PC-9 (cell line): ENCODE data around the gene SLC8A1. TPM values are rescaled to one million over a fixed set of nuclear protein-coding genes. Genes with fewer than 3 reads are reported as not detected.

ENCODE experiments used
- BruUV-seq: library from RNA; stranded (reverse); fragments of 400-500 nt; replicated peaks from 2 replicates; lab custom pipeline; 2021; lab: Mats Ljungman, UMichigan
- CTCF ChIA-PET: fragments of 300-600 bp; sonication (Branson Sonifier 250); formaldehyde crosslinking; loops from one replicate; lab custom pipeline; 2022; ENCODE audit warnings: antibody characterized with exemption; lab: Charles Lee
- POLR2A ChIA-PET: fragments of 300-600 bp; sonication (Branson Sonifier 250); formaldehyde crosslinking; loops from one replicate; lab custom pipeline; 2022; ENCODE audit warnings: antibody characterized with exemption; ENCODE audit not compliant: unreplicated experiment; lab: Charles Lee
- DNase-seq, 2 experiments: peaks; one replicate each; pipeline versions ENCODE4 v3.0.0 to v3.0.0-alpha.2; 2015 to 2022; ENCODE audit warnings: mixed read lengths in 1 of 2
- H2AFZ ChIP-seq: fragments of 200-600 bp; sonication (generic); 2 replicates; pipeline ENCODE4 v1.8.1; 2017; ENCODE audit warnings: antibody characterized with exemption
- H3F3A ChIP-seq: fragments of 200-600 bp; sonication (generic); 2 replicates; pipeline ENCODE4 v1.8.1; 2017; ENCODE audit warnings: antibody characterized with exemption, mild to moderate bottlenecking, low read depth; ENCODE audit not compliant: insufficient read depth
- H3K27ac ChIP-seq: fragments of 200-600 bp; sonication (generic); 2 replicates; pipeline ENCODE4 v1.6.1; 2016; ENCODE audit warnings: mixed run types
- H3K27me3 ChIP-seq: fragments of 200-600 bp; sonication (generic); 2 replicates; pipeline ENCODE4 v1.6.1; 2016; ENCODE audit warnings: low read depth, mixed run types; ENCODE audit not compliant: insufficient read depth
- H3K36me3 ChIP-seq: fragments of 200-600 bp; sonication (generic); 2 replicates; pipeline ENCODE4 v1.6.1; 2016; ENCODE audit warnings: low read depth, mixed run types
- H3K4me1 ChIP-seq: fragments of 200-600 bp; sonication (generic); replicated peaks from 2 replicates; pipeline ENCODE4 v1.6.1; 2016; ENCODE audit warnings: mixed run types; ENCODE audit not compliant: insufficient read depth
- H3K4me2 ChIP-seq: fragments of 200-600 bp; sonication (generic); 2 replicates; pipeline ENCODE4 v1.6.1; 2017; ENCODE audit warnings: mixed run types
- H3K4me3 ChIP-seq: fragments of 200-600 bp; sonication (generic); 2 replicates; pipeline ENCODE4 v1.6.1; 2016; ENCODE audit warnings: mixed run types
- H3K79me2 ChIP-seq: fragments of 200-600 bp; sonication (generic); 2 replicates; pipeline ENCODE4 v1.6.1; 2017; ENCODE audit warnings: low read depth, mixed run types
- H3K9me2 ChIP-seq: fragments of 200-600 bp; sonication (generic); 2 replicates; pipeline ENCODE4 v1.8.1; 2017; ENCODE audit warnings: mild to moderate bottlenecking; ENCODE audit not compliant: insufficient read depth
- H3K9me3 ChIP-seq: fragments of 200-600 bp; sonication (generic); 2 replicates; pipeline ENCODE4 v1.8.1; 2016; ENCODE audit warnings: low read depth; ENCODE audit not compliant: insufficient read depth
- H4K20me1 ChIP-seq: fragments of 200-600 bp; sonication (generic); 2 replicates; pipeline ENCODE4 v1.8.1; 2017; ENCODE audit not compliant: insufficient read depth
- CTCF ChIP-seq: fragments of 200-600 bp; sonication (generic); conservative IDR thresholded peaks from 2 replicates; pipeline ENCODE4 v1.6.1; 2017; ENCODE audit warnings: mixed run types, antibody characterized with exemption, mild to moderate bottlenecking, moderate library complexity
- EZH2 ChIP-seq: fragments of 200-600 bp; sonication (generic); IDR thresholded peaks from 2 replicates; pipeline ENCODE4 v1.8.0; 2017; ENCODE audit warnings: antibody characterized with exemption, low read depth
- intact Hi-C: fragments of 100-400 bp; cut with micrococcal nuclease; formaldehyde crosslinking; loops from one replicate; pipeline ENCODE4 v1.10.0; 2022; ENCODE audit not compliant: unreplicated experiment
- total RNA-seq: library from RNA; stranded (reverse); gene quantifications from 2 replicates; pipeline ENCODE4 v1.2.3, GENCODE V29; 2021

SLC8A1 gene
- total RNA-seq, 1 experiment from 2014 or later = 13.5 TPM

- intact Hi-C loops = loop anchor here (2.0 kb wide), 1 partner anchor 161 kb away; no protein-coding TSS in a partner anchor
- POLR2A ChIA-PET = interaction anchor here (0.6 kb wide), 2 partner anchors 10 to 43 kb away, joined by 3 to 5 read pairs; no protein-coding TSS in a partner anchor
- no peak overlapping the region for H3K4me3 ChIP-seq
- no peak for TF ChIP-seq EZH2
- TF ChIP-seq CTCF = no peak
- H2AFZ ChIP-seq = no peak overlapping the region
- peaks cover 29% of the 10 kb centered on the region for H3K4me1 ChIP-seq
- BruUV-seq = no TSS peak
- peaks cover 3% of the 10 kb centered on the region; the same call in 1 of the 2 replicates for H3K9me3 ChIP-seq
- H3K27me3 ChIP-seq = no peaks in the 10 kb centered on the region
- CTCF ChIA-PET = interaction anchor here (0.8 kb wide), 1 partner anchor 61 kb away, joined by 4 read pairs; no protein-coding TSS in a partner anchor
- H3K36me3 ChIP-seq = no peaks in the 10 kb centered on the region
- no peak overlapping the region for H3K4me2 ChIP-seq
- H3K79me2 ChIP-seq = no peaks in the 10 kb centered on the region
- DNase-seq = no peak
- H3K9me2 ChIP-seq = no peaks in the 10 kb centered on the region
- H4K20me1 ChIP-seq = no peaks in the 10 kb centered on the region
- H3K27ac ChIP-seq = 0 out of 2 replicates have a peak overlapping the region, but pooled peaks have one; percentile 77
- peaks cover 14% of the 10 kb centered on the region; the same call in 1 of the 2 replicates for H3F3A ChIP-seq
These were observed 57.9 kb downstream of the SLC8A1 start for GRCh38 chr2:40394031-40394430.

- Histone ChIP-seq H2AFZ (no peak overlapping the region), H3F3A (peaks cover 5% of the 10 kb centered on the region; the same call in 1 of the 2 replicates), H3K4me3 (no peak overlapping the region), H3K27ac (no peak overlapping the region), H3K9me2 (no peaks in the 10 kb centered on the region), H3K36me3 (no peaks in the 10 kb centered on the region), H3K4me2 (no peak overlapping the region), H3K4me1 (peaks cover 14% of the 10 kb centered on the region), H4K20me1 (no peaks in the 10 kb centered on the region), H3K9me3 (peaks cover 8% of the 10 kb centered on the region; the same call in 1 of the 2 replicates), H3K79me2 (no peaks in the 10 kb centered on the region), H3K27me3 (no peaks in the 10 kb centered on the region)
- DNase-seq = no peak
- ChIA-PET CTCF (no interaction called here), POLR2A (no interaction called here)
- intact Hi-C loops = no loop called here
- no TSS peak for BruUV-seq
- no peak for TF ChIP-seq EZH2
- TF ChIP-seq CTCF = no peak
These were observed 63.7 kb downstream of the SLC8A1 start for GRCh38 chr2:40388161-40388560.

DNA sequence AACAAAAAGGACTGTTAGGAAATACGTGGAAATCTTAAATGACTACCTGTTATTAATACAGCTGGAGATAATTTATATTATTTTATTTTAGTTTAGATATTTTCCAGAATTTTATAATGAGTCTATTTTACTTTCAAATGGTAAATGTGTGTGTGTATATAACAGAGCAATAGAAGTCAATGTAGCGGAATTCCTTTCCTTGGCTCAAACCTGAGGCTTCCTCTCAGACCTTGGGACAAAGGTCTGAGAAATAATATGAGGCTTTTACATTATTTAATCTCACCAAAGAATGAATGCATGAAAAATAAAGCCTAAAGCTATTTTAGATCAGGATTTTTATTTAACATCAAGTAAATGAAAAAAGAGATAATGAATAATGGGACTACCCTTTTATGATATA lies 65.7 kb downstream of the SLC8A1 start:
- DNase-seq = no peak
- CTCF ChIA-PET = interaction anchor here (0.5 kb wide), 1 partner anchor 64 kb away, joined by 3 read pairs; no protein-coding TSS in a partner anchor

More for the DNA sequence above, 65.7 kb downstream of the SLC8A1 start:
- H3K9me3 ChIP-seq = peaks cover 19% of the 10 kb centered on the region
- peaks cover 14% of the 10 kb centered on the region for H3K4me1 ChIP-seq
- H3K9me2 ChIP-seq = no peaks in the 10 kb centered on the region
- BruUV-seq = no TSS peak
- TF ChIP-seq CTCF (no peak), EZH2 (no peak)
- no peak overlapping the region for H2AFZ ChIP-seq
- no peaks in the 10 kb centered on the region for H3K36me3 ChIP-seq
- POLR2A ChIA-PET = no interaction called here
- H3K4me3 ChIP-seq = no peak overlapping the region
- no peak overlapping the region for H3K27ac ChIP-seq
- H3K79me2 ChIP-seq = no peaks in the 10 kb centered on the region
- H3K27me3 ChIP-seq = no peaks in the 10 kb centered on the region
- no peak overlapping the region for H3K4me2 ChIP-seq
- peaks cover 5% of the 10 kb centered on the region; the same call in 1 of the 2 replicates for H3F3A ChIP-seq
- intact Hi-C loops = no loop called here
- H4K20me1 ChIP-seq = no peaks in the 10 kb centered on the region
